Measurements from ENCODE around the gene ZNF414. TPM values are rescaled to one million over a fixed set of nuclear protein-coding genes. Genes with fewer than 3 reads are reported as not detected.

The ZNF414 gene
- total RNA-seq, 1 experiment from 2014 or later, result 27.2 TPM

DNA sequence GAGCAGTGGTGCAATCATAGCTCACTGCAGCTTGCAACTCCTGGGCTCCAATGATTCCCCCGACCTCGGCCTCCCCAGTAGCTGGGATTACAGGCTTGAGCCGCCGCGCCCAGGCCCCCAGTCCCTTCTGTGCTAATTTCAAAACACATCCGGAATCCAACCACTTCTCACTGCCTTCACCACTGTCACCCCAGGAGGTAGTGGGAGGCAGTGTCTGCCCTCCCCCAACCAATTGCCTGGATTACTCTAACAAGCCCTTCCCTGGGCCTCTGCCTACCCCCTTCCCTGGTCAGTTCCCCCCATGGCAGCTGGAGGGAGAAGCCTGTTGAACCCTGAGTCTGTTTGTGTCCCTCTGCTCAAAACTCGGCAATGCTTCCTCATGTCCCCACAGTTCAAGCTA lies 13.8 kb downstream of the ZNF414 start:
- intact Hi-C loops (cut with micrococcal nuclease), result no loop called here
- Mint-ChIP-seq H3K27ac (ENCODE audit: low read depth, unreplicated experiment) (no peak overlapping the region), H3K4me1 (ENCODE audit: insufficient read depth, unreplicated experiment) (peaks cover 8% of the 10 kb centered on the region), H3K9me3 (ENCODE audit: unreplicated experiment) (no peaks in the 10 kb centered on the region), H3K36me3 (ENCODE audit: insufficient read depth, unreplicated experiment) (no peaks in the 10 kb centered on the region), H3K27me3 (ENCODE audit: insufficient read depth, unreplicated experiment) (no peaks in the 10 kb centered on the region), H3K4me3 (ENCODE audit: unreplicated experiment) (no peak overlapping the region)
- TF ChIP-seq, protein P1, sequence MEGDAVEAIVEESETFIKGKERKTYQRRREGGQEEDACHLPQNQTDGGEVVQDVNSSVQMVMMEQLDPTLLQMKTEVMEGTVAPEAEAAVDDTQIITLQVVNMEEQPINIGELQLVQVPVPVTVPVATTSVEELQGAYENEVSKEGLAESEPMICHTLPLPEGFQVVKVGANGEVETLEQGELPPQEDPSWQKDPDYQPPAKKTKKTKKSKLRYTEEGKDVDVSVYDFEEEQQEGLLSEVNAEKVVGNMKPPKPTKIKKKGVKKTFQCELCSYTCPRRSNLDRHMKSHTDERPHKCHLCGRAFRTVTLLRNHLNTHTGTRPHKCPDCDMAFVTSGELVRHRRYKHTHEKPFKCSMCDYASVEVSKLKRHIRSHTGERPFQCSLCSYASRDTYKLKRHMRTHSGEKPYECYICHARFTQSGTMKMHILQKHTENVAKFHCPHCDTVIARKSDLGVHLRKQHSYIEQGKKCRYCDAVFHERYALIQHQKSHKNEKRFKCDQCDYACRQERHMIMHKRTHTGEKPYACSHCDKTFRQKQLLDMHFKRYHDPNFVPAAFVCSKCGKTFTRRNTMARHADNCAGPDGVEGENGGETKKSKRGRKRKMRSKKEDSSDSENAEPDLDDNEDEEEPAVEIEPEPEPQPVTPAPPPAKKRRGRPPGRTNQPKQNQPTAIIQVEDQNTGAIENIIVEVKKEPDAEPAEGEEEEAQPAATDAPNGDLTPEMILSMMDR (IDR thresholded peaks at IDR 0.05; ENCODE audit: unreplicated experiment), result no peak
- POLR2A ChIA-PET, result no interaction called here
- CTCF ChIA-PET, result interaction anchor here (0.6 to 1.2 kb wide), 5 partner anchors 13 to 1263 kb away, joined by 3 read pairs; no protein-coding TSS in a partner anchor
- BruUV-seq (replicated peaks), result no TSS peak
- DNase-seq (ENCODE audit: unreplicated experiment), result no peak

DNA sequence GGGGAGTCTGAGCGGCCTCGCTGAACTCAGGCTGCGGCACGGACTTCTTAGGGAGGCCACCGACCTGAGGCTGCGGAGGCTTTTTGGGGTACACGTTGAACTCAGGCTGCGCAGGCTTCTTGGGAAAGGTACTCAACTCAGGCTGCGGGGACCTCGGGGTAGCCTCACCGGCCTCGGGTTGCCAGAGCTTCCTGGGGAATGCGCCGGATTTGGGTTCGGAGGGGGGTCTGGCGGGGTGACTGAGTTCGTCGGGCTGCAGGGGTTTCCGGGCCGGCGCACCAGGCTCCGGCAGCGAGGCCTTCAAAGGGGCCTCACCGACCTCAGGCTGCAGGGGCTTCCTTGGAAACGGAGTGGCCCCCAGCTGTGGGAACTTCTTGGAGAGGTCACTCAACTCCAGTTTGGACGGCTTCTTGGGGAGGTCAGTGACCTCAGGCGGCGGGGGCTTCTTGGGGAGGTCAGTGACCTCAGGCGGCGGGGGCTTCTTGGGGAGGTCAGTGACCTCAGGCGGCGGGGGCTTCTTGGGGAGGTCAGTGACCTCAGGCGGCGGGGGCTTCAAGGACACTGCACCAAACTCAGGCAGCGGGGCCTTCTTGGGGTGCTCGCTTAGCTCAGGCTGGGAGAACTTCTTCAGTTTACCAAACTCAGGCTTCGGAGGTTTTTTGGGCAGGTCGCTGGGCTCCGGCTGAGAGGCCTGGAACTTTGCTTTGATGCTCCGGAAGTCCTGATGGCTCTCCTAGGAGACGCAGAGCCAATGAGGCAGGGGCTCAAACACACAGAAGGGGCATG lies 14.7 kb downstream of the ZNF414 start:
- Mint-ChIP-seq H3K27ac (ENCODE audit: low read depth, unreplicated experiment) (no peak overlapping the region), H3K9me3 (ENCODE audit: unreplicated experiment) (no peaks in the 10 kb centered on the region), H3K4me1 (ENCODE audit: insufficient read depth, unreplicated experiment) (peaks cover 8% of the 10 kb centered on the region), H3K4me3 (ENCODE audit: unreplicated experiment) (no peak overlapping the region), H3K27me3 (ENCODE audit: insufficient read depth, unreplicated experiment) (no peaks in the 10 kb centered on the region), H3K36me3 (ENCODE audit: insufficient read depth, unreplicated experiment) (no peaks in the 10 kb centered on the region)
- POLR2A ChIA-PET, result no interaction called here
- TF ChIP-seq, protein P1 (IDR thresholded peaks at IDR 0.05; ENCODE audit: unreplicated experiment), result no peak
- CTCF ChIA-PET, result interaction anchor here (0.6 kb wide), 1 partner anchor 180 kb away, joined by 3 read pairs; no protein-coding TSS in a partner anchor
- no TSS peak for BruUV-seq (replicated peaks)
- DNase-seq (ENCODE audit: unreplicated experiment), result no peak
- intact Hi-C loops (cut with micrococcal nuclease), result no loop called here

DNA sequence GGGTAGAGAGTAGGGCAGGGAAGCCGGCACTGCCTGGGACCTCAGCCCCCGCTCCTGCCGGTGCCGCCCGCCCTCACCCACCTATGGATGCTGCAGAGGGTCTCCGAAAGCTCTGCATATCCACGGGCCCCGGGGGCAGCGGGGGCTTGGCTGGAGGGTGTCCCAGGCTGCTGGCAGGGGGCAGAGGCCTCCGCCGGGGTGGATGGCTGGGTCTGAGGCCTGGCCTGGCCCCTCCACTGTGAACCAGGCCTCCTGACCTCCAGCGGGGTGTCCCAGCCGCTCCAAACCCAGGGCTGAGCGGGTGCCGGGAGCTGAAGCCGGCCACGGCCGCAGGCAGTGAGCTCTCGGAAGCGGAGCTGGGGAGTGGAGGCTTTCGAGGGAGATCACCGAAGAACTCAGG lies 15.7 kb downstream of the ZNF414 start:
- Mint-ChIP-seq H3K27me3 (ENCODE audit: insufficient read depth, unreplicated experiment) (no peaks in the 10 kb centered on the region), H3K4me1 (ENCODE audit: insufficient read depth, unreplicated experiment) (peaks cover 8% of the 10 kb centered on the region), H3K9me3 (ENCODE audit: unreplicated experiment) (no peaks in the 10 kb centered on the region), H3K36me3 (ENCODE audit: insufficient read depth, unreplicated experiment) (no peaks in the 10 kb centered on the region), H3K27ac (ENCODE audit: low read depth, unreplicated experiment) (no peak overlapping the region), H3K4me3 (ENCODE audit: unreplicated experiment) (no peak overlapping the region)
- BruUV-seq (replicated peaks), result no TSS peak
- ChIA-PET CTCF (no interaction called here), POLR2A (no interaction called here)
- intact Hi-C loops (cut with micrococcal nuclease), result no loop called here
- TF ChIP-seq, protein P1 (IDR thresholded peaks at IDR 0.05; ENCODE audit: unreplicated experiment), result no peak
- DNase-seq (ENCODE audit: unreplicated experiment), result no peak

DNA sequence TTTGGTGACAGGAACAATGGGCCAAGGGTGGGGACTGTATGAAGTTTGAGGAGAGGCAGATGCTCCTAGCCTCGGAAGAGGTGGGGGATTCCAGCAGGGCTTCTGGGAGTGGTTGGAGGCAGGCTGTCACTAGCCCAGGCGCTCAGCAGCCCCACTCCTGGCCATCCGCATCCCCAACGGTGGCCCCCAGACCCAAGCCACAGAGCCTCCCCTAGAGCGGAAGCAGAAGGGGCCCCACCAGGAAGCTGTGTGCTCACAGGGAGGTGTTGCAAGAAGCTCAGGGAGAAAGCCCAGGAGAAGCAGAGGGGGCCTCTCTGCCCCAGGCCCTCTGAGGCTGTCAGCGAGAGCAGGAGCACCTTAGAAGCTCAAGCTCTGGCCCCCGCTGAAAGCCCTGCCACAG lies 19.8 kb downstream of the ZNF414 start:
- DNase-seq (ENCODE audit: unreplicated experiment), result no peak
- CTCF ChIA-PET, result interaction anchor here (0.6 to 3.4 kb wide), 5 partner anchors 12 to 140 kb away, joined by 3 to 11 read pairs (median 4); partner anchors contain the start of gene MARCHF2
- Mint-ChIP-seq H3K36me3 (ENCODE audit: insufficient read depth, unreplicated experiment) (peaks cover 17% of the 10 kb centered on the region), H3K27me3 (ENCODE audit: insufficient read depth, unreplicated experiment) (no peaks in the 10 kb centered on the region), H3K4me1 (ENCODE audit: insufficient read depth, unreplicated experiment) (peaks cover 11% of the 10 kb centered on the region), H3K4me3 (ENCODE audit: unreplicated experiment) (no peak overlapping the region), H3K27ac (ENCODE audit: low read depth, unreplicated experiment) (no peak overlapping the region), H3K9me3 (ENCODE audit: unreplicated experiment) (no peaks in the 10 kb centered on the region)
- no TSS peak for BruUV-seq (replicated peaks)
- TF ChIP-seq, protein P1 (IDR thresholded peaks at IDR 0.05; ENCODE audit: unreplicated experiment), result no peak
- intact Hi-C loops (cut with micrococcal nuclease), result no loop called here
- POLR2A ChIA-PET, result interaction anchor here (0.6 to 2.0 kb wide), 3 partner anchors 31 to 1080 kb away, joined by 3 to 4 read pairs (median 4); partner anchors contain the start of gene HNRNPM

Measured in MCF 10A (cell line).